ENCODE measurements around the gene TBC1D14.
"Not testable (repeated sequence)": the region's sequence is repeated elsewhere in the genome, so short reads cannot be mapped to it uniquely, and the experiment has no call there.

Gene TBC1D14

GRCh38 chr4:6890358-6890757, 19.3 kb upstream of the TBC1D14 start:
- DNase-seq (ENCODE audit: low read depth): no peak

GRCh38 chr4:6890971-6891370, 18.7 kb upstream of the TBC1D14 start:
- DNase-seq (ENCODE audit: low read depth): not testable (repeated sequence)

- DNase-seq (ENCODE audit: low read depth): no peak
Measured at GRCh38 chr4:6891436-6892170, 18.0 kb upstream of the TBC1D14 start.

GRCh38 chr4:6892190-6892908, 17.3 kb upstream of the TBC1D14 start:
- DNase-seq (ENCODE audit: low read depth): no peak

GRCh38 chr4:6892909-6893202, 16.8 kb upstream of the TBC1D14 start:
- no peak for DNase-seq (ENCODE audit: low read depth)

- no peak for DNase-seq (ENCODE audit: low read depth)
Measured at GRCh38 chr4:6893449-6894085, 16.1 kb upstream of the TBC1D14 start.

- DNase-seq (ENCODE audit: low read depth): no peak
Measured at GRCh38 chr4:6894086-6894478, 15.5 kb upstream of the TBC1D14 start.

- no peak for DNase-seq (ENCODE audit: low read depth)
Measured at GRCh38 chr4:6894528-6895498, 14.8 kb upstream of the TBC1D14 start.

- no peak for DNase-seq (ENCODE audit: low read depth)
Measured at GRCh38 chr4:6896035-6896434, 13.6 kb upstream of the TBC1D14 start.

GRCh38 chr4:6898763-6899162, 10.9 kb upstream of the TBC1D14 start:
- DNase-seq (ENCODE audit: low read depth): no peak

- no peak for DNase-seq (ENCODE audit: low read depth)
Measured at GRCh38 chr4:6900181-6900812, 9.3 kb upstream of the TBC1D14 start.

- DNase-seq (ENCODE audit: low read depth): no peak
Measured at GRCh38 chr4:6900956-6901355, 8.7 kb upstream of the TBC1D14 start.

- no peak for DNase-seq (ENCODE audit: low read depth)
Measured at GRCh38 chr4:6901669-6902317, 7.8 kb upstream of the TBC1D14 start.

GRCh38 chr4:6902318-6903042, 7.1 kb upstream of the TBC1D14 start:
- DNase-seq (ENCODE audit: low read depth): no peak

- DNase-seq (ENCODE audit: low read depth): no peak
Measured at GRCh38 chr4:6905516-6906445, 3.8 kb upstream of the TBC1D14 start.

- DNase-seq (ENCODE audit: low read depth): not testable (repeated sequence)
Measured at GRCh38 chr4:6906486-6906885, 3.1 kb upstream of the TBC1D14 start.

GRCh38 chr4:6907658-6908191, 1.9 kb upstream of the TBC1D14 start:
- DNase-seq (ENCODE audit: low read depth): no peak

- DNase-seq (ENCODE audit: low read depth): no peak
Measured at GRCh38 chr4:6908432-6909112, 1.1 kb upstream of the TBC1D14 start.

- DNase-seq (ENCODE audit: low read depth): no peak
Measured at GRCh38 chr4:6909970-6910339, 329 bp downstream of the TBC1D14 start.
